Colonic mucosa (tissue), 4 donors: Measurements from ENCODE around the gene DMTF1. TPM values are rescaled to one million over a fixed set of nuclear protein-coding genes. Genes with fewer than 3 reads are reported as not detected.

Experiments used
- DNase-seq: peaks from one replicate; pipeline ENCODE4 v3.0.0-alpha.2; 2020
- H3K27ac ChIP-seq: fragments of 200-600 bp; one replicate; pipeline ENCODE4 v1.8.0; 2021
- H3K27me3 ChIP-seq: fragments of 200-600 bp; one replicate; pipeline ENCODE4 v1.8.0; 2021
- H3K36me3 ChIP-seq: fragments of 200-600 bp; one replicate; pipeline ENCODE4 v1.8.0; 2021
- H3K4me1 ChIP-seq: fragments of 200-600 bp; one replicate; pipeline ENCODE4 v1.8.0; 2021; ENCODE audit warnings: mild to moderate bottlenecking
- H3K4me3 ChIP-seq: fragments of 200-600 bp; one replicate; pipeline ENCODE4 v1.8.0; 2021
- H3K9ac ChIP-seq, 2 donors: one replicate each; pipeline ENCODE4 v1.7.0; 2013; ENCODE audit warnings: control low read depth in 2 of 2, low read depth in 2 of 2, low read length in 2 of 2
- H3K9me3 ChIP-seq: fragments of 200-600 bp; one replicate; pipeline ENCODE4 v1.8.0; 2021
- intact Hi-C: fragments of 100-400 bp; cut with DNase I; formaldehyde crosslinking; loops from one replicate; pipeline ENCODE4 v1.14.1; 2022
- total RNA-seq, 2 donors: library from RNA; stranded (reverse); fragmentation: NEBNext Ultra II Directional in 1 of 2; extraction: Animal tissue kit (Norgen Biotek cat#: 25700) in 1 of 2; gene quantifications; one replicate each; pipeline ENCODE4 v1.2.1, GENCODE V29; 2021
- TF ChIP-seq, protein P1 (sequence below): fragments of 200-600 bp; IDR thresholded peaks from one replicate; pipeline ENCODE4 v1.8.0; 2022; ENCODE audit warnings: antibody characterized with exemption, mild to moderate bottlenecking
- donor health status: healthy.
- donor health status: DM: no; HTN: no; CAD: no.
- donor health status: DM: no; HTN: no; CAD: no.

DMTF1 gene
- total RNA-seq, 2 donors from 2014 or later = 44.4 to 66.0 TPM

DNA sequence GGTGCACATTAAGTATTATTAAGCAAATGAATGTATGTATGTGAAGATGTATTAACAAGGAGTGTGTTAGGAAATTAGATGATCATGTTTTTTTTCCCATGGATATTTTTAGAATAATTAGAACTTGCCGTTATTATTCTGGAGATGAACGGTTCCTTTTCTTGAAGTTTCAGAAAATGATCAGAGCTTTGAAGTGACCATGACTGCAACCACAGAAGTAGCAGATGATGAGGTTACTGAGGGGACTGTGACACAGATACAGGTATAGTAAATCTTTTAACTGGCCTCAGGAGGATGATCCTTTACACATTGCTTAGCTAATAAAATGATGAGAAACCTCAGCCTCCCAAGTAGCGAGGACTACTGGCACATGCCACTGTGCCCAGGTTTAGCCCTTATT lies 18.6 kb downstream of the DMTF1 start:
- H3K4me3 ChIP-seq = no peak overlapping the region
- intact Hi-C loops = no loop called here
- TF ChIP-seq, protein P1, sequence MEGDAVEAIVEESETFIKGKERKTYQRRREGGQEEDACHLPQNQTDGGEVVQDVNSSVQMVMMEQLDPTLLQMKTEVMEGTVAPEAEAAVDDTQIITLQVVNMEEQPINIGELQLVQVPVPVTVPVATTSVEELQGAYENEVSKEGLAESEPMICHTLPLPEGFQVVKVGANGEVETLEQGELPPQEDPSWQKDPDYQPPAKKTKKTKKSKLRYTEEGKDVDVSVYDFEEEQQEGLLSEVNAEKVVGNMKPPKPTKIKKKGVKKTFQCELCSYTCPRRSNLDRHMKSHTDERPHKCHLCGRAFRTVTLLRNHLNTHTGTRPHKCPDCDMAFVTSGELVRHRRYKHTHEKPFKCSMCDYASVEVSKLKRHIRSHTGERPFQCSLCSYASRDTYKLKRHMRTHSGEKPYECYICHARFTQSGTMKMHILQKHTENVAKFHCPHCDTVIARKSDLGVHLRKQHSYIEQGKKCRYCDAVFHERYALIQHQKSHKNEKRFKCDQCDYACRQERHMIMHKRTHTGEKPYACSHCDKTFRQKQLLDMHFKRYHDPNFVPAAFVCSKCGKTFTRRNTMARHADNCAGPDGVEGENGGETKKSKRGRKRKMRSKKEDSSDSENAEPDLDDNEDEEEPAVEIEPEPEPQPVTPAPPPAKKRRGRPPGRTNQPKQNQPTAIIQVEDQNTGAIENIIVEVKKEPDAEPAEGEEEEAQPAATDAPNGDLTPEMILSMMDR = no peak
- peaks cover 13% of the 10 kb centered on the region for H3K36me3 ChIP-seq
- no peak overlapping the region for H3K9ac ChIP-seq
- no peaks in the 10 kb centered on the region for H3K27me3 ChIP-seq
- H3K27ac ChIP-seq = no peak overlapping the region
- no peaks in the 10 kb centered on the region for H3K9me3 ChIP-seq
- no peak for DNase-seq
- H3K4me1 ChIP-seq = no peaks in the 10 kb centered on the region

DNA sequence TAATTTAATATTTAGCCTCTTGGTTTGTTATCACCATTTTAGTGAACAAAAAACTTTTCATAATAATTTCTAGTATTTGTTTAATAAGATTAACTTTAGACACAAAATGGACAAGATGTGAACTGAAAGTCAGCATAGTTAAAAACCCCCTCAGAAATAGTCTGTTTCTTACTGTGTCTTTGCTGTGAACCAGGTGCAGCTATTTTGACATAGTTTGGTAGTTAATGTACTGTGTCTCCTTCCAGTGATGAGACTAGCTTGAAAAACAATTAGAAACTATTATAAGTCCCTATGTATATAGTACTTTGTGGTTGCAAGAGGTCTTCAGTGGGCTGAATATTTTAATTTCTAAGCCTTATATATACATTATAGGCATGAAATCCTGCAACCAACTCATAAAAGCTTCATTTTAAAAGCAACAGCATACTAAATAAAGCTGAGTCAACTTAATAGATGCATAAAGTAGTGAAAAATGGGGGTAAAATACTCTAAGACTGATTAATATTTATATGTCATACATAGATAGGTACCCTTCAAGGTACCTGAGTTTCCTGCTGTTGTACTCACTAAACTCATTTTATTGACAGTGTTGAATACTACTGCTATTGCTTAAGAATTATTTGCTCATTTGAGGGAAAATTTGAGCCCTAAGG lies 19.2 kb downstream of the DMTF1 start:
- H3K4me1 ChIP-seq = no peaks in the 10 kb centered on the region
- no peaks in the 10 kb centered on the region for H3K27me3 ChIP-seq
- H3K4me3 ChIP-seq = no peak overlapping the region
- intact Hi-C loops = no loop called here
- H3K9ac ChIP-seq = no peak overlapping the region
- no peaks in the 10 kb centered on the region for H3K9me3 ChIP-seq
- H3K27ac ChIP-seq = no peak overlapping the region
- TF ChIP-seq, protein P1 = no peak
- H3K36me3 ChIP-seq = peaks cover 13% of the 10 kb centered on the region
- no peak for DNase-seq

DNA sequence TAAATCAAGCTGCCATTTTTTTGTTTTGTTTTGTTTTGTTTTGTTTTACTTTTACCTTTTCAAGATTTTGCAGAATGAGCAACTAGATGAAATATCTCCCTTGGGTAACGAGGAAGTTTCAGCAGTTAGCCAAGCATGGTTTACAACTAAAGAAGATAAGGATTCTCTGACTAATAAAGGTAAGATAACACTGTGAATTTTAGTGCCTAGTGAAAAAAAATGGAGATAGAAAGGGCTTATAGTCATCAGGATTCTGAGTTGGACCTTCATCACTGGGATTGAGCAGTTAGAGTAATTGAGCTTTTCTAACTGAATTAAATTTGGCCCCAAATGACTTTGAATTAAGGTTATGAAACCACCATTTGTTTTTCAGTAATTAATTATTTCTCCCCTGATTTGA lies 21.2 kb downstream of the DMTF1 start:
- intact Hi-C loops = no loop called here
- no peak for DNase-seq
- H3K4me1 ChIP-seq = no peaks in the 10 kb centered on the region
- no peak overlapping the region for H3K4me3 ChIP-seq
- H3K9me3 ChIP-seq = no peaks in the 10 kb centered on the region
- peaks cover 10% of the 10 kb centered on the region for H3K36me3 ChIP-seq
- no peak overlapping the region for H3K27ac ChIP-seq
- TF ChIP-seq, protein P1 = no peak
- no peak overlapping the region for H3K9ac ChIP-seq
- H3K27me3 ChIP-seq = no peaks in the 10 kb centered on the region

DNA sequence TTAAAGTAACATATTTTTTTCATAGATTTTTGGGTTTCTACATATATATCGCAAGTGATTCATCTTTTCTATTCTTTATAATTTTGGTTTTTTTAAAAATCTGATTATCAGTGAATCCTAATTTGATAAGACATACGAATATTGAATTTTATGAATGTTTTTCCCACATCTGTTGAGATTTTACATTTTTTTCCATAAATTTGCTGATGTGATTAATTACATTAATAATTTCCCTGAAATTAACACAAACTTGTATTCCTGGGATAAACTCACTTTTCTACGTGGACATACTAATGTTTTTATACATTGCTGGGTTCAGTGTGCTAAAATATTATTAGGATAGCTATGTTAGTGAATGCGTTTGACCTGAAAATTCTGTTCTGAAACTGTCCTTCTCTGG lies 26.1 kb downstream of the DMTF1 start:
- no peak overlapping the region for H3K27ac ChIP-seq
- H3K27me3 ChIP-seq = no peaks in the 10 kb centered on the region
- intact Hi-C loops = no loop called here
- no peaks in the 10 kb centered on the region for H3K4me1 ChIP-seq
- no peaks in the 10 kb centered on the region for H3K36me3 ChIP-seq
- no peak for DNase-seq
- no peaks in the 10 kb centered on the region for H3K9me3 ChIP-seq
- TF ChIP-seq, protein P1 = no peak
- no peak overlapping the region for H3K4me3 ChIP-seq
- H3K9ac ChIP-seq = no peak overlapping the region

DNA sequence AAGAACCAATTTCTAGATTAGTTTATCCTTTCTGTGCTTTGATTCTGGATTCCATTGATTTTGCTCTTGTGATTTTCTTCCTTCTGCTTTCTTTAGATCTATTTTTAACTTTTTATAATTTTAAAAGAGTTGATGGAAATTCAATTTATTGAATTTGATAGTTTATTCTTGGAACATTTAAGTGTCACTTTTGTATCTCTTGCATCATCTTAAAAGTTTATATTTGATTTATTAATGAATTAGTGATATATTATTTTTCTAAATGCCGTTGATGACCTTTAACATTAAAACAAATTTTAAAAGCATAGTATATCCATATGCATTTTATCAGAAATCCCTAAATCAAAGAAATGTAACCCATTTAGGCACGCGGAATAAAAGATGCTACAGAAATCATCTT lies 26.9 kb downstream of the DMTF1 start:
- intact Hi-C loops = no loop called here
- no peaks in the 10 kb centered on the region for H3K36me3 ChIP-seq
- TF ChIP-seq, protein P1 = no peak

More for the DNA sequence above, 26.9 kb downstream of the DMTF1 start:
- no peak overlapping the region for H3K27ac ChIP-seq
- no peak for DNase-seq
- no peak overlapping the region for H3K9ac ChIP-seq
- no peak overlapping the region for H3K4me3 ChIP-seq
- H3K27me3 ChIP-seq = no peaks in the 10 kb centered on the region
- H3K9me3 ChIP-seq = no peaks in the 10 kb centered on the region
- H3K4me1 ChIP-seq = no peaks in the 10 kb centered on the region
